ENCODE measurements around the gene MC1R.
A peak's percentile ranks its signal among the peaks of the same experiment; 100 is the strongest.
"Not testable (repeated sequence)": the region's sequence is repeated elsewhere in the genome, so short reads cannot be mapped to it uniquely, and the experiment has no call there.

Gene MC1R

DNA sequence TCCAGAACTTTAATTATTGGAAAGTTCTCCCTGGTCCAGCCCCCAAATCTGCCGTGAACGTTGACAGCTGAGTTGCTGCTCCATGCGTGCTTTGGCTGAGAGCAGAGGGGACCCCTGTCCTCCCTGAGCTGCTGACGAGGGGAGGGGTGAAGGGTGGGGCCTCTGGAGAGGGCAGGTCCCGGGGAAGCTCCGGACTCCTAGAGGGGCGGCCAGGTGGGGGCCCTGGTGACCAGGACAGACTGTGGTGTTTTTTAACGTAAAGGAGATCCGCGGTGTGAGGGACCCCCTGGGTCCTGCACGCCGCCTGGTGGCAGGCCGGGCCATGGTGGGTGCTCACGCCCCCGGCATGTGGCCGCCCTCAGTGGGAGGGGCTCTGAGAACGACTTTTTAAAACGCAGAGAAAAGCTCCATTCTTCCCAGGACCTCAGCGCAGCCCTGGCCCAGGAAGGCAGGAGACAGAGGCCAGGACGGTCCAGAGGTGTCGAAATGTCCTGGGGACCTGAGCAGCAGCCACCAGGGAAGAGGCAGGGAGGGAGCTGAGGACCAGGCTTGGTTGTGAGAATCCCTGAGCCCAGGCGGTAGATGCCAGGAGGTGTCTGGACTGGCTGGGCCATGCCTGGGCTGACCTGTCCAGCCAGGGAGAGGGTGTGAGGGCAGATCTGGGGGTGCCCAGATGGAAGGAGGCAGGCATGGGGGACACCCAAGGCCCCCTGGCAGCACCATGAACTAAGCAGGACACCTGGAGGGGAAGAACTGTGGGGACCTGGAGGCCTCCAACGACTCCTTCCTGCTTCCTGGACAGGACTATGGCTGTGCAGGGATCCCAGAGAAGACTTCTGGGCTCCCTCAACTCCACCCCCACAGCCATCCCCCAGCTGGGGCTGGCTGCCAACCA is at the start of gene MC1R:
MC1R (plus strand) TSS at position 410 of the 895 bp plus-strand sequence; CDS start at position 807, 397 bp downstream.
- DNase-seq: no peak

DNA sequence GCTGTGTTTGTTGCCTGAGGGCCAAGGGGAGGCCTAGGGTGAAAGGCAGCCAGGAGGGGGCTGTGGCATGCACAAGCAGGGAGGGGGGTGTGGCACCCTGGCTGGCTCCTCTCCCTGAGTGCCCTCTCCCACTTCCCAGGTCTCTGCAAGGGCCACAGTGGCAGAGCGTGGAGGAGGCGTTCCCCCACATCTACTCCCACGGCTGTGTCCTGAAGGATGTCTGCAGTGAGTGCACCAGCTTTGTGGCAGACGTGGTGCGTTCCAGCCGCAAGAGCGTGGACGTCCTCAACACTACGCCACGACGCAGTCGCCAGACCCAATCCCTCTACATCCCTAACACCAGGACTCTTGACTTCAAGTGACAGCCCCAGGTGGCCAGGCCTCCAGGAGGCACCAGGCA is 48.8 kb upstream of the MC1R start:
- no peak for DNase-seq

DNA sequence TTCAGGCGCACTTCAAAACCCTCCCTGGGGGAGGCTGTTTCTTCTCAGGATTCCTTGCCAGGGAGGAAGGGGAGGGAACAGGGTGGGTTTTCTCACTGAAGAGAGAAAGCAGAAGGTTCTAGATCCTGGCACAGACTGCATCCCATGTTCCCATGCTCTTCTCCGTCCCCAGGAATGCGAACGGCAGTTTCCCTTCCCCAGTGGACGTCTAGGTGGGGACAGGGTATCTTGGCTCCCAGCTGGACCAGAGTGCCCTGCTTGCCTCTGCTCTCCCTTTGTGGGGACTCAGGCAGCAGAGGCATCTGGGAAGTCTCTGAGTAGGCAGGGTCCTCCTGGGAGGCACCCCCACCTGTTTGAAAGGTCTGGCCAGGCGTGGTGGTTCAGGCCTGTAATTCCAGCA is 48.2 kb upstream of the MC1R start:
- no peak for DNase-seq

GRCh38 chr16:89871895-89872294 is 46.8 kb upstream of the MC1R start:
- DNase-seq: no peak

GRCh38 chr16:89873109-89873971 is 45.3 kb upstream of the MC1R start, which contains the start of gene TCF25:
Gene TCF25, plus strand, starts transcription at chr16:89873592. Its CDS starts 76 bp downstream, at chr16:89873668.
- DNase-seq: peak; percentile 34

DNA sequence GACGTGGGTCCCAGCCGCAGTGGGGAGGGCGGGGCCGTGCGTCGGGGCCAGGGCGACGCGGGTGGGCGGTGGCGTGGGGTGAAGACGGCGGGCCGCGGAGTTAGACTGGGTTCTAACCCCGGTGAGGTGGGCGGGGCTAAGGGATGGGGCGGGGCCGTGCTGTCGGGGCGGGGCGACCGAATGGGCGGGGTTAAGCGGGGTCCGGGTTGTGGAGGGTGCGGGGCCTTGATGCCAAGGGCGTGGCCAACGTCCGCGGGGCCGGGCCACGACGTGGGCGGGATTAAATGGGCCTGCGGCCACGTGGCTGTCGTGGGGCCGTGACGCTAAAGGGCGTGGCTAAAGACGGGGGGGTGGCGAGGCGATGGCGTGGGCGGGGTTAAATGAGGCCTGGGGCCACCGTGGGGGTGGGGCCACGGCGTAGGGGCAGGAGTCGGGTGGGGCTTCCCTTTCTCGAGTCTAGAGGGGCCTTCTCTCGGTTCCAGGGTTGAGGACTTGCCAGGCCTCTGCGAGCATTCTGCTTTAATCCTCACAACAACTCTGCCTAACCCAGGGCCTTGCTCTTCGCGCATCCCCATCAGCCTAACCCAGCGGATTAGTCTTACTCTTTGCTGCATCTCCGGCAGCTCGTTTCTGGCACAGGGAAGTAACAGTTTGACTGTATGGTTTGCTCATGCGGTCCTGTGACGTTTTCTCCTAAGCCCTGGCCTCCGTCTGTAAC is 44.5 kb upstream of the MC1R start:
- DNase-seq: peak; percentile 18

DNA sequence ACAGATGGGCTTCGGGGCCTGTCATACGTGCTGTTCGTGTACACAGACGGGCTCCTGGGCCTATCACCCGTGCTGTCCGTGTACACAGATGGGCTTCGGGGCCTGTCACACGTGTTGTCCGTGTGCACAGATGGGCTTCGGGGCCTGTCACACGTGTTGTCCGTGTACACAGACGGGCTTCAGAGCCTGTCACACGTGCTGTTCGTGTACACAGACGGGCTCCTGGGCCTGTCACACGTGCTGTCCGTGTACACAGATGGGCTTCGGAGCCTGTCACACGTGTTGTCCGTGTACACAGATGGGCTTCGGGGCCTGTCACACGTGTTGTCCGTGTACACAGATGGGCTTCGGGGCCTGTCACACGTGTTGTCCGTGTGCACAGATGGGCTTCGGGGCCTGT is 39.5 kb upstream of the MC1R start:
- not testable (repeated sequence) for DNase-seq

DNA sequence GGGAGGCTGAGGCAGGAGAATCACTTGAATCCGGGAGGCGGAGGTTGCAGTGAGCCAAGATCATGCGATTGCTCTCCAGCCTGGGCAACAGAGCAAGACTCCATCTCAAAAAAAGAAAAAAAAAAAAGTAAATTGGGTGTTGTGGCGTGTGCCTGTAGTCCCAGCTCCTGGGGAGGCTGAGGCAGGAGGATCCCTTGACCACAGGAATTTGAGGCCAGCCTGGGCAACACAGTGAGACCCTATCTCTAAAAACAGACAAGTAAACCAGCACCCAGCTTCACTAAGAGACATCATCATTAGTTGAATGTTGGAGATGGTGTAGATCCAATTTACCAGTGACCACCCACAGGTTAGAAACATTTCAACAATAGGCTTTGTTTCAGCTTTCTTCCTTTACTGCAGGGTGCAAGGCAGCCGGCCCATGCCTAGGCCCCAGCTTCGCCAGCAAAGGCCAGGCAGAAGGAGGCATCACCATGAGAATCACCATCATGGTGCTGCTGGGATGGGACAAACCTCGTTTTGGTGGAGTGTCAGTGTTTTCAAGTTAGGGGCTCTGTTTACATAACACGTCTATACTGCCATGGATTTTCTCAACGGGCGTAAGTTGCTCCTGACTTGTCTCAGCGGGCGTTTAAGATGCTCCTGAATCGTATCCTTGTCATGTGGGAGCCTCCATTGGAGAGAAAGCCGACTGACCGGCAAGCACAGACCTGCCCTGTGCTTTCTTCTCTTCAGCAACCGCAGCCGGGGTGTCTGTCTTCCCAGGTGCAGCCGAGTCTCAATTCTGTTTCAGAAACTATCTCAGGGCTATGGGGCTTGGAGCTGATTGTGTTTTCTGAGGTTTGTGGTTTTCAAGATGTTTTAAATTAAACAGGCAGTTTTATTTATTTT is 37.9 kb upstream of the MC1R start:
- no peak for DNase-seq

GRCh38 chr16:89881368-89881730 is 37.3 kb upstream of the MC1R start:
- no peak for DNase-seq

- DNase-seq: no peak
Measured at GRCh38 chr16:89883346-89884040, 35.2 kb upstream of the MC1R start.

GRCh38 chr16:89884041-89884421 is 34.6 kb upstream of the MC1R start:
- DNase-seq: no peak

DNA sequence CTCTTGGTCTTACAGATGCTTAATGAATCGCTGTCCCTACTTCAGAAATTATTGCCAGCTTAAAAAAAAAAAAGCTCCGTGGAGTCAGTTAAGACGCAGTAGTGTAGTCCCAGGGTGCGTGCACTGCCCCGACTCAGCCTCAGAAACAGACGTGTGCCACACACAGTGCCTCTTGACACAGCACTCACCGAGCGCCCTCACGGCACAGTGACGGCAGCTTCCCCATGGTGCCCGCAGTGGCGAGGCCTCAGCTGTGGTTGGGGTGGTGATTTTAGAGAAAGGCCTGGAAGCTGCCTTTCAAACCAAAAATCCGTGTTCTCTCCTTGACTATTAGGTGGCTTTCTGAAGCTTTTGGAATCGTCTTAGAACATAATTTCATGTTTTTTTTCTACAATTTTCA is 31.4 kb upstream of the MC1R start:
- DNase-seq: no peak

DNA sequence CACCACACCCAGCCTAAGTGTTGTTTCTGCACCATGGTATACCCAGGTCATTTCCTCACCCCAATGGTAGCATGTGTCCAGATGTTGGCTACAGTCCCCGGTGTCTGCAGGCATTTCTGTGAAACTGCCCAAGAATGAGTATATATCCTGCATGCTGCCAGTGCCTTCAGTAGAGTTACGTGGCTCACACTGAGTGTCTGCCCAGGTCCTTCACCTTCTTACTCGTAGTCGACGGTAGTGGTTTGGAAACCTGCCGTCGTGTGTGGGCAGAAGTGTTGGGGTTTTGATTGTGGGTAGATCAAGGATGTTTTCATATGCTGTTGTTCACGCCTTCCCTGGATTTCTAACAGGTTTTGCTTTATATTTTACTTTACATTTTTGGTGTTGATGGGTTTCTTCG is 28.5 kb upstream of the MC1R start:
- no peak for DNase-seq

DNA sequence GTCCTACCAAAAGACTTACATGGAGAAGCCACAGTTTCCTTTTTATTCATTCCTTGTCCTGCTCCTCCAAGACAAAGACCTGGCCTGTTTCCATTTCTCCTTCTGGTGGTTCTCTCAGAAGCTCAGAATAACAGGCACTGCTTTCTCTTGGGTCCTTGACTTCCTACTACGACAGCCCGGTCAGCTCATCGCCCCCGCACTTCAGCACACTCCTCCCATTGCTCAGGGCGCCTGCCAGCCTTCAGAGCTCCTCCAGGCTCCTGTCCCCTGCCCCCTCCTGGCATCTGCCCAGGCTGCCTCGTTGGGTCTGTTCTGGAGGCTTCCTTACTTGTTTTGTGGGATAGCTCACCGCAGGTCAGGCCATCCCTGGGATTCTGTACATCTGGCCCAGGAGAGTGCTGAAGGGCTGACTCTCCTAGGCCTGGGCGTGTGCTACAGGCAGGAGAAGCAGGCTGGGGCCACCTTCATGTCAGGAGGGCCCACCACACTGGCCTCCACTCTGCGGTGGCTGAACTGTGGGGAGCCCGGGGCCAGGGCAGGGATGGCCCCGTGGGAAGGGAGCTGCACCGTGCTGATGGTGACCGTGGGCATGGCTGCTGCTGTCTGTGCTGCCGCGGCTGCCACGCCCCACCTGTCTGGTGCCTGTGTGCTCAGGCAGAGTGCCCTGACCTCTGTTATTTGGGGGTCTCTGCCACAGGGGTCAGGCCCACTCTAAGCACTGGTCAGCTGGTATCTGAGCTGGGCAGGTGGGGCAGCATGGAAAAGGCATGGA is 27.6 kb upstream of the MC1R start:
- DNase-seq: no peak

DNA sequence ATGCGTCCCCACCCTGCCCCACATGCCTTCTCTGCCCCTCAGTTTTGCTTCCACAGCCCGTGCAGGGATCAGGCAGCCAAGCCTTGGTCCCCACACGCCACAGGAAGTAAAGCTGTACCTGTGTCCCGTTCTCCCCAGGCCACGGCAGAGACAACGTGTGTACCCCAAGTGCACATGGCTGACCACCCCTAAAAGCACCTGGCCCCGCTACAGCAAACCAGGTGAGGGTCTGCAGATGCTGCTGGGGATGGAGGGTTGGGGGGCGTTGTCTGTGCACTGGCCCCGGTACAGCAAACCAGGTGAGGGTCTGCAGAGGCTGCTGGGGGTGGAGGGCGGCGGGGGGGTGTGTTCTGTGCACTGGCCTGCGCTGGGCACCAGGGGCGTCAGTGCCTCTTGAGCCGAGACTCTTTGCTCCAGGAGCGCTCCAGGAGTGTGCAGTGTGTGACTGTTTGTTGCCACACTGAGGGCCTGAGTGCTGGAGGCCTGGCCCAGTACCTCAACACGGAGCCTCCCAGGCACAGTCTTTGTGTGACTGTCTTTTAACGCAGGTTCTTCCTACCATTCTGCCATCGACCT is 26.5 kb upstream of the MC1R start:
- DNase-seq: no peak

DNA sequence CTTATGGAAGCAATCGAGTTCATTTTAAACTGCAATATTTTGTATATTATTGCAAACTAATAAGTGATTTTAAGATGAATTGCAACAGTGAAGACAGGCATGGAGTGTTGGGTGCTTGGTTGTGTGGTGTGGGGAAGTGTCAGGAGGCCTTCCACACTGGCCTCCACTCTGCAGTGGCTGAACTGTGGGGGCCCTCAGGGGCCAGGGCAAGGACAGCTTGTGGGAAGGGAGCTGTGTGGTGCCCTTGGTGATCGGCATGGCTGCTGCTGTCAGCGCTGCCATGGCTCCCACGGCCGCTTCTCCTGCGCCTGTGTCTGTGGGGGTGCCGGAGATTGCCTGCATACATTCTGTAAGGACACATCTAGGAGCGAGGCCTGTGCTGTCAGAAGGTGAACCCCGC is 26.0 kb upstream of the MC1R start:
- no peak for DNase-seq

DNA sequence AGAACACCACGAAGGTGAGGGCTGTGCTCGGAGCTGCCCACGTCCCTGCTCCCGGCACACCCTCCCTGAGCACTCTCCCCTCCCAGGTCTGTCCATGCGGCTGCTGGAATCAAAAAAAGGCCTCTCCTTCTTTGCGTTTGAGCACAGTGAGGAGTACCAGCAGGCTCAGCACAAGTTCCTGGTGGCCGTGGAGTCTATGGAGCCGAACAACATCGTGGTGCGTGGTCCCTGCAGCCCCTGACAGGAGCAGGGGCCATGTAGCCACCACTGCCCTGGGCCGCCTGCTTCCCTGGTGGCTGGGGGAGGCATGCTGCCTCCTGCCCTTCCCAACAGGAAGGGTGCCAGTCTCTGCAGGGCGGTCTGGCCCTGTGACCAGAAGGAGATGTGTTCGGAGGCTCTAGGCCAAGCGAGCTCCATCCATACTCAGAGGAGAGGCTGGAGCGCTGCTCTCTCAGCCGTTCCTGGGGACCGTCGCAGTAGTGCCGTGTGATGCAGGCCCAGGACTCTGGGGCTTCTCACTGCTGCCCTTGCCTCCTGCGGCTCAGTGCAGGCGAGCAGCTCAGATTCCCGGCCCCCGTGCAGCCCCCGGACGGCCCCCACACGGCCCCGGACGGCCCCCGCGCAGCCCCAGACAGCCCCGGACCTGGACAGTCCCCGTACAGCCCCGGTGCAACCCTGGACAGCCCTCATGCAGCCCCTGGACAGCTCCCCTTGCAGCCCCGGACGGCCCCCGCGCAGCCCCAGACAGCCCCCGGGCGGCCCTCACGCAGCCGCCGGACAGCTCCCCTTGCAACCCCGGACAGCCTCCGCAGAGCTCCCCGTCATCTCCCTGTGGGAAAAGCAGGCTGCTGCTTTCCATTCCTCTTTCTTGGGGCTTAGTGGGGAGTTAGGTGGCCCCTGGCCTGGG is 24.8 kb upstream of the MC1R start:
- no peak for DNase-seq

DNA sequence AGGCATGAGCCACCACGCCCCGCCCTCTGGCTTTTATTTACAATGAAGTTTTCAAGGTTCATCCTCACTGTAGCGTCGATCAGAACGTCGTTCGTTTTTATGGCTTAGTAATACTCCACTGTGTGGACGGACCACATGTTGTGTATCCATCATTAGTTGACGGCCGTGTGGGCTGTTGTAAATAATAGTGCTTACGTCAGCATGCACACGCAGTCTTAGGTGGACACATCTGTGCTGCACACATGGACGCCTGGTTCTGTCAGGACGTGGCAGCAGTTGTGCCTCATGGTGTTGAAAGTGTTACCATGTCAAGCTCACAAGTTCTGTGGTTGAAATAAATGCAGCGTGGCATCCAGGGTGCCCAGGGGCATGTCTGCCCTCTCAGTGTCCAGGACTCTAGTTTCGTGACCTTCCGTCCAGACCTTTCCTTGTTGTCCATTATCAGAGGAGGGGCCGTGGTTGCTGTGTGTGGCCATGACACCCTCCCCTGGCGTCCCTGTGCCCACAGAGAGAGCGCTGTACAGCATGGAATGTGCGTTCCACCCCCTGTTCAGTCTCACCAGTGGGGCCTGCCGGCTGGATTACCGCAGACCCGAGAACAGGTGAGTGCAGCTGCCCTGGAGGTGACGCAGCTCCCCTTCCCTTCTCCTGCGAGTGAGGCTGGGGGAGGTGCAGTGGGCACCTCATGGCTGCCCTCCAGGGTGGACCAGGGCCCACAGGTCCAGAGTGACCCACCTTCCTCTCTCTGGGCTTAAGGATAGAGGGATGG is 23.0 kb upstream of the MC1R start:
- no peak for DNase-seq
